ENCODE results near the gene HOXC5.

The HOXC5 gene

GRCh38 chr12:54051874-54052437 is 19.1 kb downstream of the HOXC5 start:
- DNase-seq (ENCODE audit: extremely low read depth, low read depth), result no peak
- no peak for TF ChIP-seq CTCF (IDR thresholded peaks at IDR 0.05; ENCODE audit: low read depth, low read length, missing control alignments)
- no peak overlapping the region for H3K4me3 ChIP-seq (replicated peaks; ENCODE audit: low read depth, low read length)

DNA sequence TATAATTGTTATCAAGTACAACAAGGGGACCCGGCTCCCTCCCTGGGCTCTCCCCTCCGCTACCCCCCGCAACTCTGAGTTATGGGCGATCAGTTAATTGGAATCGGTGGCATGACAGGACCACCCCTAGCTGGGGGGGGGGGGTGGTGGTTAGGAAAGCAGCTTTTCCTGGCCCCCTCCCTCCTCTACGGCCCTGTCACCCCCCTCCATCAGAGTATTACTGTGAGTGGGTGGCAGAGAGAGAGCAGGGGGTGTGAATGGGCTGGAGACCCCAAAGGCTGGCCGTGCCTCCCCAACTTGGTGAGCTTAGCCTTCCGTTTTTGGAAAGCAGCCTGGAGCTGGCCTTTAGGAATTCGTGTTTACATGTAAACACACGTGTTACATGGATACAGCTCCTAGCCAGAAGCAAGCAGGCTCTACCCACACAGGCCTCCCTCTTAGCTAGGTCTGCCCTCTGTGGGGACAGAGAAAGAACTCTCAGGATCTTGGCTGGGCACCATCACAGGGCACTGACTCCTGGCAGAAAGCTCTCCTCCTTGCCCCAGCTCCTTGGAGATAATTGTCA is 19.7 kb downstream of the HOXC5 start:
- no peak for DNase-seq (ENCODE audit: extremely low read depth, low read depth)
- H3K4me3 ChIP-seq (replicated peaks; ENCODE audit: low read depth, low read length), result no peak overlapping the region
- no peak for TF ChIP-seq CTCF (IDR thresholded peaks at IDR 0.05; ENCODE audit: low read depth, low read length, missing control alignments)

- no peak overlapping the region for H3K4me3 ChIP-seq (replicated peaks; ENCODE audit: low read depth, low read length)
- no peak for TF ChIP-seq CTCF (IDR thresholded peaks at IDR 0.05; ENCODE audit: low read depth, low read length, missing control alignments)
- no peak for DNase-seq (ENCODE audit: extremely low read depth, low read depth)
Observed at GRCh38 chr12:54053003-54053750, 20.3 kb downstream of the HOXC5 start.

GRCh38 chr12:54053751-54054741 is 21.2 kb downstream of the HOXC5 start, which contains the start of gene HOXC4:
Gene HOXC4, plus strand, starts transcription at chr12:54053835. Its CDS starts 88 bp downstream, at chr12:54053923.
- no peak for TF ChIP-seq CTCF (IDR thresholded peaks at IDR 0.05; ENCODE audit: low read depth, low read length, missing control alignments)
- 0 out of 2 replicates have a peak within 1 kb of the TSS, but pooled peaks have one; percentile 10 for H3K4me3 ChIP-seq (replicated peaks; ENCODE audit: low read depth, low read length)
- DNase-seq (ENCODE audit: extremely low read depth, low read depth), result no peak

DNA sequence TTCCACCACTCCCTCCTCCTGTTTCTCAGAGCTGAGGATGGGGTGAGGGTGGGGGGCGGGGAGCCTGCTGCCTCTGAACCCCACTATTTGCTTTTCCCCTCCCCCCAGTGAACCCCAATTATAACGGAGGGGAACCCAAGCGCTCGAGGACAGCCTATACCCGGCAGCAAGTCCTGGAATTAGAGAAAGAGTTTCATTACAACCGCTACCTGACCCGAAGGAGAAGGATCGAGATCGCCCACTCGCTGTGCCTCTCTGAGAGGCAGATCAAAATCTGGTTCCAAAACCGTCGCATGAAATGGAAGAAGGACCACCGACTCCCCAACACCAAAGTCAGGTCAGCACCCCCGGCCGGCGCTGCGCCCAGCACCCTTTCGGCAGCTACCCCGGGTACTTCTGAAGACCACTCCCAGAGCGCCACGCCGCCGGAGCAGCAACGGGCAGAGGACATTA is 21.9 kb downstream of the HOXC5 start:
- DNase-seq (ENCODE audit: extremely low read depth, low read depth), result no peak
- TF ChIP-seq CTCF (IDR thresholded peaks at IDR 0.05; ENCODE audit: low read depth, low read length, missing control alignments), result no peak
- H3K4me3 ChIP-seq (replicated peaks; ENCODE audit: low read depth, low read length), result no peak overlapping the region

DNA sequence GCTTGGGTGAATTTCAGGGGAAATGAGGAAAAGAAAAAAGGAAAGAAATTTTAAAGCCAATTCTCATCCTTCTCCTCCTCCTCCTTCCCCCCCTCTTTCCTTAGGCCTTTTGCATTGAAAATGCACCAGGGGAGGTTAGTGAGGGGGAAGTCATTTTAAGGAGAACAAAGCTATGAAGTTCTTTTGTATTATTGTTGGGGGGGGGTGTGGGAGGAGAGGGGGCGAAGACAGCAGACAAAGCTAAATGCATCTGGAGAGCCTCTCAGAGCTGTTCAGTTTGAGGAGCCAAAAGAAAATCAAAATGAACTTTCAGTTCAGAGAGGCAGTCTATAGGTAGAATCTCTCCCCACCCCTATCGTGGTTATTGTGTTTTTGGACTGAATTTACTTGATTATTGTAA is 22.7 kb downstream of the HOXC5 start:
- no peak for DNase-seq (ENCODE audit: extremely low read depth, low read depth)
- no peak for TF ChIP-seq CTCF (IDR thresholded peaks at IDR 0.05; ENCODE audit: low read depth, low read length, missing control alignments)
- H3K4me3 ChIP-seq (replicated peaks; ENCODE audit: low read depth, low read length), result no peak overlapping the region

Data from HFF-Myc (cell line).